Measurements from ENCODE around the gene PATJ. TPM values are rescaled to one million over a fixed set of nuclear protein-coding genes. Genes with fewer than 3 reads are reported as not detected.
"Not testable (repeated sequence)": the region's sequence is repeated elsewhere in the genome, so short reads cannot be mapped to it uniquely, and the experiment has no call there.

The PATJ gene
- total RNA-seq, 2 donors from 2014 or later: 74.3 to 81.7 TPM

DNA sequence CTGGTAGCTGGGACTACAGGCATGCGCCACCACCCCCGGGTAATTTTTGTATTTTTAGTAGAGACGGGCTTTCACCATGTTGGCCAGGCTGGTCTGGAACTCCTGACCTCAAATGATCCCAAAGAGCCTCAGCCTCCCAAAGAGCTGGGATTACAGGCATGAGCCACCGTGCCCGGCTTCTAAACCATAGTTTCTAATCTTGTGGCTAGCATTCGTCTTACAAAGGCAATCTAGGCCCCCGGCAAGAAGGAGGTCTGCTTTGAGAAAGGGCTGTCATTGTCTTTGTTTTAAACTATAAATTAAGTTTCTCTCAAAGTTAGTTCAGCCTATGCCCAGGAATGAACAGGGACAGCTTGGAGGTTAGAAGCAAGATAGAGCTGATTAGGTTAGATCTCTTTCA is 442.1 kb downstream of the PATJ start:
- no peaks in the 10 kb centered on the region for H3K36me3 ChIP-seq (ENCODE audit: control insufficient read depth, insufficient read depth, low read length)
- H3K9me3 ChIP-seq (ENCODE audit: control insufficient read depth, low read length): no peaks in the 10 kb centered on the region
- peaks cover 3% of the 10 kb centered on the region for H3K4me1 ChIP-seq (ENCODE audit: control insufficient read depth, insufficient read depth, low read length)
- H3K27me3 Mint-ChIP-seq (ENCODE audit: insufficient read depth): no peaks in the 10 kb centered on the region
- no peak overlapping the region for H3K4me3 ChIP-seq (ENCODE audit: low read length)
- no peak overlapping the region for H3K4me3 Mint-ChIP-seq
- TF ChIP-seq, protein P1, sequence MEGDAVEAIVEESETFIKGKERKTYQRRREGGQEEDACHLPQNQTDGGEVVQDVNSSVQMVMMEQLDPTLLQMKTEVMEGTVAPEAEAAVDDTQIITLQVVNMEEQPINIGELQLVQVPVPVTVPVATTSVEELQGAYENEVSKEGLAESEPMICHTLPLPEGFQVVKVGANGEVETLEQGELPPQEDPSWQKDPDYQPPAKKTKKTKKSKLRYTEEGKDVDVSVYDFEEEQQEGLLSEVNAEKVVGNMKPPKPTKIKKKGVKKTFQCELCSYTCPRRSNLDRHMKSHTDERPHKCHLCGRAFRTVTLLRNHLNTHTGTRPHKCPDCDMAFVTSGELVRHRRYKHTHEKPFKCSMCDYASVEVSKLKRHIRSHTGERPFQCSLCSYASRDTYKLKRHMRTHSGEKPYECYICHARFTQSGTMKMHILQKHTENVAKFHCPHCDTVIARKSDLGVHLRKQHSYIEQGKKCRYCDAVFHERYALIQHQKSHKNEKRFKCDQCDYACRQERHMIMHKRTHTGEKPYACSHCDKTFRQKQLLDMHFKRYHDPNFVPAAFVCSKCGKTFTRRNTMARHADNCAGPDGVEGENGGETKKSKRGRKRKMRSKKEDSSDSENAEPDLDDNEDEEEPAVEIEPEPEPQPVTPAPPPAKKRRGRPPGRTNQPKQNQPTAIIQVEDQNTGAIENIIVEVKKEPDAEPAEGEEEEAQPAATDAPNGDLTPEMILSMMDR (conservative IDR thresholded peaks at IDR 0.05): no peak
- H3K36me3 Mint-ChIP-seq (ENCODE audit: low read depth): no peaks in the 10 kb centered on the region
- no peak overlapping the region for H3K27ac Mint-ChIP-seq
- H3K4me1 Mint-ChIP-seq: peaks cover 40% of the 10 kb centered on the region
- no peaks in the 10 kb centered on the region for H3K27me3 ChIP-seq (ENCODE audit: control insufficient read depth, insufficient read depth, low read length, poor library complexity, severe bottlenecking)
- DNase-seq: peak; percentile 33
- no peaks in the 10 kb centered on the region for H3K9me3 Mint-ChIP-seq
- 84 to 87% methylated on average over 4 to 7 of the region's 7 CpGs for WGBS, 2 experiments (ENCODE audit: insufficient coverage in 1 of 2, insufficient read length in 1 of 2)
- no peak overlapping the region for H3K9ac ChIP-seq (ENCODE audit: extremely low read depth, low read length, poor library complexity, severe bottlenecking)
- no peak overlapping the region for H3K27ac ChIP-seq (ENCODE audit: low read depth, low read length)

GRCh38 chr1:62185233-62185632 is 443.0 kb downstream of the PATJ start:
- H3K9me3 Mint-ChIP-seq; H3K9ac ChIP-seq (ENCODE audit: extremely low read depth, low read length, poor library complexity, severe bottlenecking); H3K36me3 ChIP-seq (ENCODE audit: control insufficient read depth, insufficient read depth, low read length); H3K4me3 Mint-ChIP-seq; H3K4me1 ChIP-seq (ENCODE audit: control insufficient read depth, insufficient read depth, low read length); H3K4me3 ChIP-seq (ENCODE audit: low read length); H3K27ac Mint-ChIP-seq; H3K9me3 ChIP-seq (ENCODE audit: control insufficient read depth, low read length); H3K27ac ChIP-seq (ENCODE audit: low read depth, low read length); H3K36me3 Mint-ChIP-seq (ENCODE audit: low read depth); H3K27me3 ChIP-seq (ENCODE audit: control insufficient read depth, insufficient read depth, low read length, poor library complexity, severe bottlenecking); H3K27me3 Mint-ChIP-seq (ENCODE audit: insufficient read depth): not testable (repeated sequence)
- peak; percentile 33 for DNase-seq
- peaks cover 35% of the 10 kb centered on the region for H3K4me1 Mint-ChIP-seq
- 88 to 95% methylated on average over 5 to 6 of the region's 6 CpGs for WGBS, 2 experiments (ENCODE audit: insufficient coverage in 1 of 2, insufficient read length in 1 of 2)

DNA sequence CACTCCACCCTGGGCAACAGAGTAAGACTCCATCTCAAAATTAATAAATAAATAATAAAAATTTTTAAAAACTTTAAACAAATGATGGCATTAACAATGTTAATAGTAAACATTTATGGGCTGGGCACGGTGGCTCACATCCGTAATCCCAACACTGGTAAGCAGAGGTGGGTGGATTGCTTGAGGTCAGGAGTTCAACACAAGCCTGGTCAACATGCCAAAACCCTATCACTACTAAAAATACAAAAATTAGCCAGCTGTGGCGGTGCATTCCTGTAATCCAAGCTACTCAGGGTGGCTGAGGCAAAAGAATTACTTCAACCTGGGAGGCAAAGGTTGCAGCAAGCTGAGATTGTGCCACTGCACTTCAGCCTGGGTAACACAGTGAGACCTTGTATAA is 443.4 kb downstream of the PATJ start:
- TF ChIP-seq, protein P1 (conservative IDR thresholded peaks at IDR 0.05): no peak
- peaks cover 3% of the 10 kb centered on the region for H3K4me1 ChIP-seq (ENCODE audit: control insufficient read depth, insufficient read depth, low read length)
- Mint-ChIP-seq H3K36me3 (ENCODE audit: low read depth) (no peaks in the 10 kb centered on the region), H3K4me3 (no peak overlapping the region), H3K4me1 (peaks cover 32% of the 10 kb centered on the region), H3K27ac (no peak overlapping the region), H3K27me3 (ENCODE audit: insufficient read depth) (no peaks in the 10 kb centered on the region), H3K9me3 (no peaks in the 10 kb centered on the region)
- H3K27ac ChIP-seq (ENCODE audit: low read depth, low read length): no peak overlapping the region
- peak; percentile 22 for DNase-seq
- no peaks in the 10 kb centered on the region for H3K9me3 ChIP-seq (ENCODE audit: control insufficient read depth, low read length)
- no peak overlapping the region for H3K4me3 ChIP-seq (ENCODE audit: low read length)
- no peaks in the 10 kb centered on the region for H3K36me3 ChIP-seq (ENCODE audit: control insufficient read depth, insufficient read depth, low read length)
- H3K27me3 ChIP-seq (ENCODE audit: control insufficient read depth, insufficient read depth, low read length, poor library complexity, severe bottlenecking): no peaks in the 10 kb centered on the region
- H3K9ac ChIP-seq (ENCODE audit: extremely low read depth, low read length, poor library complexity, severe bottlenecking): no peak overlapping the region
- 88 to 91% methylated on average over 1 to 3 of the region's 3 CpGs for WGBS, 2 experiments (ENCODE audit: insufficient coverage in 1 of 2, insufficient read length in 1 of 2)

DNA sequence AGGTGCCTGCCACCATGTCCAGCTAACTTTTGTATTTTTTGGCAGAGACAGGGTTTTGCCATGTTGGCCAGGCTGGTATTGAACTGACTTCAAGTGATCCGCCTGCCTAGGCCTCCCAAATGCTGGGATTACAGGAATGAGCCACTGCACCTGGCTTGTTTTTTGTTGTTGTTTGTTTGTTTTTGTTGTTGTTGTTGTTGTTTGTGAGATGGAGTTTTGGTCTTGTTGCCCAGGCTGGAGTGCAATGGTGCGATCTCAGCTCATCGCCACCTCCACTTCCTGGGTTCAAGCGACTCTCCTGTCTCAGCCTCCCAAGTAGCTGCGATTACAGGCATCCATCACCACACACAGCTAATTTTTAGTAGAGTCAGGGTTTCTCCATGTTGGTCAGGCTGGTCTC is 445.3 kb downstream of the PATJ start:
- Mint-ChIP-seq H3K27ac (no peak overlapping the region), H3K4me3 (no peak overlapping the region), H3K36me3 (ENCODE audit: low read depth) (no peaks in the 10 kb centered on the region), H3K9me3 (no peaks in the 10 kb centered on the region), H3K4me1 (peaks cover 19% of the 10 kb centered on the region), H3K27me3 (ENCODE audit: insufficient read depth) (no peaks in the 10 kb centered on the region)
- Histone ChIP-seq H3K9me3 (ENCODE audit: control insufficient read depth, low read length) (no peaks in the 10 kb centered on the region), H3K36me3 (ENCODE audit: control insufficient read depth, insufficient read depth, low read length) (no peaks in the 10 kb centered on the region), H3K4me3 (ENCODE audit: low read length) (no peak overlapping the region), H3K27me3 (ENCODE audit: control insufficient read depth, insufficient read depth, low read length, poor library complexity, severe bottlenecking) (no peaks in the 10 kb centered on the region), H3K27ac (ENCODE audit: low read depth, low read length) (no peak overlapping the region), H3K4me1 (ENCODE audit: control insufficient read depth, insufficient read depth, low read length) (no peaks in the 10 kb centered on the region), H3K9ac (ENCODE audit: extremely low read depth, low read length, poor library complexity, severe bottlenecking) (no peak overlapping the region)
- DNase-seq: peak; percentile 22
- WGBS, 2 experiments (ENCODE audit: insufficient coverage in 1 of 2, insufficient read length in 1 of 2): 98 to 100% methylated on average over 4 to 5 of the region's 5 CpGs
- TF ChIP-seq, protein P1 (conservative IDR thresholded peaks at IDR 0.05): no peak

All from endodermal cell (in vitro differentiated cells).